22Rv1 (cell line): Measurements from ENCODE around the gene SLC43A2.

Experiments
- H3K27ac ChIP-seq: fragments of 450-650 bp; 2 replicates; pipeline ENCODE4 v1.5.1; 2017
- ZFX ChIP-seq: fragments of 450-650 bp; IDR thresholded peaks from 2 replicates; pipeline ENCODE4 v1.6.1; 2017; ENCODE audit warnings: antibody characterized with exemption, borderline replicate concordance
- TF ChIP-seq, protein P1 (sequence below): fragments of 450-650 bp; IDR thresholded peaks from 2 replicates; pipeline ENCODE4 v1.5.1; 2017; ENCODE audit warnings: mild to moderate bottlenecking

SLC43A2 gene

GRCh38 chr17:1590747-1591473 is 37.7 kb downstream of the SLC43A2 start:
- H3K27ac ChIP-seq = no peak overlapping the region
- TF ChIP-seq, protein P1, sequence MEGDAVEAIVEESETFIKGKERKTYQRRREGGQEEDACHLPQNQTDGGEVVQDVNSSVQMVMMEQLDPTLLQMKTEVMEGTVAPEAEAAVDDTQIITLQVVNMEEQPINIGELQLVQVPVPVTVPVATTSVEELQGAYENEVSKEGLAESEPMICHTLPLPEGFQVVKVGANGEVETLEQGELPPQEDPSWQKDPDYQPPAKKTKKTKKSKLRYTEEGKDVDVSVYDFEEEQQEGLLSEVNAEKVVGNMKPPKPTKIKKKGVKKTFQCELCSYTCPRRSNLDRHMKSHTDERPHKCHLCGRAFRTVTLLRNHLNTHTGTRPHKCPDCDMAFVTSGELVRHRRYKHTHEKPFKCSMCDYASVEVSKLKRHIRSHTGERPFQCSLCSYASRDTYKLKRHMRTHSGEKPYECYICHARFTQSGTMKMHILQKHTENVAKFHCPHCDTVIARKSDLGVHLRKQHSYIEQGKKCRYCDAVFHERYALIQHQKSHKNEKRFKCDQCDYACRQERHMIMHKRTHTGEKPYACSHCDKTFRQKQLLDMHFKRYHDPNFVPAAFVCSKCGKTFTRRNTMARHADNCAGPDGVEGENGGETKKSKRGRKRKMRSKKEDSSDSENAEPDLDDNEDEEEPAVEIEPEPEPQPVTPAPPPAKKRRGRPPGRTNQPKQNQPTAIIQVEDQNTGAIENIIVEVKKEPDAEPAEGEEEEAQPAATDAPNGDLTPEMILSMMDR = no peak
- no peak for TF ChIP-seq ZFX

- H3K27ac ChIP-seq = no peak overlapping the region
Observed at GRCh38 chr17:1590029-1590746, 38.4 kb downstream of the SLC43A2 start.

GRCh38 chr17:1588821-1589585 is 39.6 kb downstream of the SLC43A2 start:
- TF ChIP-seq, protein P1 = no peak
- TF ChIP-seq ZFX = no peak
- H3K27ac ChIP-seq = no peak overlapping the region

More at GRCh38 chr17:1590029-1590746, 38.4 kb downstream of the SLC43A2 start:
- TF ChIP-seq, protein P1 = no peak
- TF ChIP-seq ZFX = no peak

DNA sequence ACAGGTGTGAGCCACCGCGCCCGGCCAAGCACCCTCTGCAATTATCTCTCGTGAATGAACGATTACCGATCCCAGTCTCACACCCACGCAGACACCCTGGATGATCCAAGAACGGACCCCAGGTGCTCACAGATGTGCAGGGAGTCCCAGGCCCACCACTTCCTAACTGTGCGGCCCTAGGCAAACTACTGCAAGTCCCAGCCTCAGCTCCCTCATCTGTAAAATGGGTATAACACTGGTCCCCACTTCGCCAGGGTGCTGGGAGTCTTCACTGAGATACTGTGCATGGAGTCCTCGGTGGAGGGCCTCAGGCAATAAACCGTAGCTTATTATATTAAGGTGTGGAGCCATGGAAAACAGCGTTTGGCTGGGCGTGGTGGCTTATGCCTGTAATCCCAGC is 44.5 kb downstream of the SLC43A2 start:
- TF ChIP-seq ZFX = no peak
- TF ChIP-seq, protein P1 = no peak
- H3K27ac ChIP-seq = no peak overlapping the region

GRCh38 chr17:1583556-1583955 is 45.1 kb downstream of the SLC43A2 start:
- no peak for TF ChIP-seq ZFX
- TF ChIP-seq, protein P1 = no peak
- H3K27ac ChIP-seq = no peak overlapping the region

DNA sequence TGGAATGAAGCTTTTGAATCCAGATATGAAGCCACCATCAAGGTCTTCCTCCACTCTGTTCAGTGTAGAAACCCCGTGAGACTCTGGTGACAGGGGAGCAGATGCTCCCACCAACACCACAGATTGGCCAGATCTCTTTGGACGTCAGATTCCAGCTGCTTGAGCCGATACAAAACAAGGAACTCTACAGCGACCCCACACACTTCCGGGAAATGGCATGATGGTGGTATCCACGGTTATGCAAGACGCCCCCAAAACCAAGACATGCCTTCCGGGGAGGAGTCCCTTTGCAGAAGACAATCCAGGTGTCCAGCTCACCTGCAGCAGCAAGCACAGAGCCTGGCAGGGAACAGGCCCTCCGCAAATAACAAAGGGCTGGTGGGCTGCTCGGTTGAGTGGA is 46.3 kb downstream of the SLC43A2 start:
- H3K27ac ChIP-seq = no peak overlapping the region
- TF ChIP-seq, protein P1 = no peak
- TF ChIP-seq ZFX = no peak
